Measurements from ENCODE around the gene MYBPC2.
"Not testable (repeated sequence)": the region's sequence is repeated elsewhere in the genome, so short reads cannot be mapped to it uniquely, and the experiment has no call there.

MYBPC2 gene

DNA sequence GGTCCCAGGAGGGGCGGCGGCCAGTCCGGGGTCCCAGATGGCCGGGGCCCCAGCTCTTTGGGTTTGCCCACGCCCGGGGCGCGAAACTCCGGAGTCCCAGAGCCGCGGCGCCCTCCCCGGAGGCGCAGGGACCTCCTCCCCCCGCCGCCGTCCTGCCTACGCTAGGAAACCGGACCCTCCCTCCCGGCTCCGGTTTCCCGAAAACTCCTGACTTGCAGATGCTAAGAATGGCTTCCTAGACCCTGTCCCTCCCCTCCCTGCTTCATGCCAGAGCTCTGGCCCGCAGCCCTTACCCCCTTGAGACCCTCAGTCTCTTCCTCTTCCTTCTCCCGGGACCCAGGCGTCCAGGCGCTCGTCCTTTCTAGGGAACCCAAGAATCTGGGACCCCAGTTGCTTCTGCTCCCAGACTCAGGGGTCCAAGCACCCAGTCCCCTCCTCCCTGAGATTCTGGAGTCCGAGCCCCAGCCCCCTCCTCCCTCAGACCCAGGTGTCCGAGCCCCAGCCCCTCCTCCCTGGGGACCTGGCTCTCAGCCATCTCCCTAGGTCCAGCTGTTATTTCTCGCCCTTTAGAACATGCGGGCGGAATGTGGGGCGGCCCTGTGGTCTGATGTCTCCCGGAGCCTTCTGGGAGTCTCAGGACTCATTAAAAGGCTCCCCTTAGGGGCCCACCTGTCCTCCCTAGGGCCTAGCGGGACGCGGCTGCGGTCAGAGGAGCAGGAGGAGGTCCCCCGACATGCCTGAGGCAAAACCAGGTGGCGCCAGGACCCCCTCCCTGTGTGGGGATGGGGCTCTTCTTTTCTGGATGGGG is at the start of gene MYBPC2:
MYBPC2 (plus strand) TSS at position 672 of the 808 bp plus-strand sequence; CDS start at position 734, 62 bp downstream.
- peak within 1 kb of the TSS; percentile 75 for H3K4me3 ChIP-seq (ENCODE audit: low read length)
- H3K36me3 ChIP-seq (ENCODE audit: control insufficient read depth, insufficient read depth, low read length) = no peaks in the 10 kb centered on the region
- peaks cover 7% of the 10 kb centered on the region for H3K27me3 ChIP-seq (ENCODE audit: control insufficient read depth, insufficient read depth, low read length)
- no peak within 1 kb of the TSS for H3K27ac ChIP-seq (ENCODE audit: low read depth, low read length)
- H3K9ac ChIP-seq (ENCODE audit: low read length) = no peak within 1 kb of the TSS
- H3K4me1 ChIP-seq (ENCODE audit: control insufficient read depth, insufficient read depth, low read length) = no peaks in the 10 kb centered on the region

DNA sequence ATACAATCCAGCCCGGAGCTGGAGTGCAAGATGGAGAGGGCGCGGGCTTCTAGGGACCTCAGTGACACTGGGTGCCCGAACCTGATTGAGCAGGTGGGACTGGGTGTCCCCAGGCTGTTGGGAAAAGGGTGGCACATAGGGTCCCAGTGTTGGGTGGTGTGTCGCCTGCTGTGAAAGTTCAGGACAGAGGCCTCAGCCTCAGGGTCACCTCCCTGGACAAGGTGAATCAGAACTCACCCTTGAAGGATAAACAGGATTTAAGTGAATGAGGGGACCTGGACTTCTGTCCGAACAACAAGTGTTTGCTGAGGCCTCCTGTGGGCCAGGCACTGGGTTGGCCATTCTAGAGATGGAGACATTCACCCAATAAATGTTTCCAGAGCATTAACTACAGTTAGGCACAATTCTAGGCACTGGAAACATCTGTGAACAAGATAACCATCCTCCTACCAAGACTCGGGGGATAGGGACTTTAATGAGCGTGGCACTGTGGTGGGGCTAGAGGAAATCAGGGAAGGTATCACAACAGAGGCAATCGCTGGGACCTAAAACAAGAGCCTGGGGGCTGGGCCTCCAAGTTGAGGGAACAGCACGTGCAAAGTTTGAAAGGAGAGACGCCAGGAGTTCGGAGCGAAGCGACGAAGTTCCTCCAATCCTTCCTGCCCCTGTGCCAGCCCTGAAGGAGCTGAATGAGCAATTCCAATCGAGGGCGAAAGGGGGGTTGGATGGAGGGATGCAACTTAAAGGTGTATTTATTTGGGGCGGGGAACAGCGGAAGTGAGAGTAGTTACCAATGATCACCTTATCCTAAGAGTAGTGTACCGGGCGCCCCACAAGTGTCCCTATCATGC is 49.5 kb upstream of the MYBPC2 start:
- Histone ChIP-seq H3K9ac (ENCODE audit: low read length) (no peak overlapping the region), H3K4me1 (ENCODE audit: control insufficient read depth, insufficient read depth, low read length) (peaks cover 6% of the 10 kb centered on the region), H3K4me3 (ENCODE audit: low read length) (peak overlapping the region; percentile 71), H3K36me3 (ENCODE audit: control insufficient read depth, insufficient read depth, low read length) (peaks cover 32% of the 10 kb centered on the region), H3K27me3 (ENCODE audit: control insufficient read depth, insufficient read depth, low read length) (no peaks in the 10 kb centered on the region), H3K27ac (ENCODE audit: low read depth, low read length) (peak overlapping the region; percentile 88)

DNA sequence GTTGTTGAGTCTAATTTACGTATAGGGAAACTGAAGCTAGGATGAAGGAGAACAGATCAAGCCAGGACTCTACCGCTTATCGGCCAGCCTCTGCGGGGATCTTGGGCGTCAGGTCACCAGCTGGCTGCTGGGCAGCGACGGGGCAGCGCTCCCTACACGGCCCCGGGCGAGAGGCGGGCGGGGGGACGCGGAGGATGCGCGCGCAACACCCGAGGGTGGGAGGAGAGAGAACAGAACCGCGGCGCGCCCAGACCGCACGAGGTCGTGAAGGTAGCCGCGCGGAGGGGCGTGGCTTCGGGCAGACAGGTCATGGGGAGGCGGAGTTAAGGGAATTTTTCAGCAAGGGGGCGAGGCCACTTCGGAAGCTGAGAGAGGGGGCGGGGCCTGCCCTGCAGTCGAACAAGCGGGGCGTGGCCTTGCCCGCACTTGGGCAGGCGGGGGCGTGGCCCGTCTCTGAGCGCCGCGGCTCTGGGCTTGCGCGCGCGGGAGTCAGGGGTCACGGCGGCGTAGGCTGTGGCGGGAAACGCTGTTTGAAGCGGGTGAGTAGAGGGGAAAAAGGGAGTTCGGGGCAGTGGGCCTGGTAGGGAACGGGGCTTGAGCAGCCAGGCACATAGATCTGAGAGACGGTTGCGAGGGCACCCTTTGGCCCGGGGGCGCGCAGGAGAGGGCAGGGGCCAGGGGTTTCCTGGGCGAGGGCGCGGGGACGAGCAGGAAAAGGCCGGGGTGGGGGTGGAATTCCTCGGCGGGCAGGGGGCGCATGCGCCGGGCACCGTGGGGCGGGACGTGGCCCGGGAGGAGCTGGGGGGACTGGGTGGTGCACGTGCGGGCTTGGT is 48.6 kb upstream of the MYBPC2 start, which contains the start of gene POLD1:
POLD1 (plus strand) TSS at position 496 of the 833 bp plus-strand sequence. CDS start 14,505 bp downstream, outside the sequence.
- Histone ChIP-seq H3K27ac (ENCODE audit: low read depth, low read length) (peak within 1 kb of the TSS; percentile 88), H3K36me3 (ENCODE audit: control insufficient read depth, insufficient read depth, low read length) (peaks cover 24% of the 10 kb centered on the region), H3K9ac (ENCODE audit: low read length) (peak within 1 kb of the TSS; percentile 35), H3K27me3 (ENCODE audit: control insufficient read depth, insufficient read depth, low read length) (no peaks in the 10 kb centered on the region), H3K4me1 (ENCODE audit: control insufficient read depth, insufficient read depth, low read length) (peaks cover 6% of the 10 kb centered on the region), H3K4me3 (ENCODE audit: low read length) (peak within 1 kb of the TSS; percentile 71)

DNA sequence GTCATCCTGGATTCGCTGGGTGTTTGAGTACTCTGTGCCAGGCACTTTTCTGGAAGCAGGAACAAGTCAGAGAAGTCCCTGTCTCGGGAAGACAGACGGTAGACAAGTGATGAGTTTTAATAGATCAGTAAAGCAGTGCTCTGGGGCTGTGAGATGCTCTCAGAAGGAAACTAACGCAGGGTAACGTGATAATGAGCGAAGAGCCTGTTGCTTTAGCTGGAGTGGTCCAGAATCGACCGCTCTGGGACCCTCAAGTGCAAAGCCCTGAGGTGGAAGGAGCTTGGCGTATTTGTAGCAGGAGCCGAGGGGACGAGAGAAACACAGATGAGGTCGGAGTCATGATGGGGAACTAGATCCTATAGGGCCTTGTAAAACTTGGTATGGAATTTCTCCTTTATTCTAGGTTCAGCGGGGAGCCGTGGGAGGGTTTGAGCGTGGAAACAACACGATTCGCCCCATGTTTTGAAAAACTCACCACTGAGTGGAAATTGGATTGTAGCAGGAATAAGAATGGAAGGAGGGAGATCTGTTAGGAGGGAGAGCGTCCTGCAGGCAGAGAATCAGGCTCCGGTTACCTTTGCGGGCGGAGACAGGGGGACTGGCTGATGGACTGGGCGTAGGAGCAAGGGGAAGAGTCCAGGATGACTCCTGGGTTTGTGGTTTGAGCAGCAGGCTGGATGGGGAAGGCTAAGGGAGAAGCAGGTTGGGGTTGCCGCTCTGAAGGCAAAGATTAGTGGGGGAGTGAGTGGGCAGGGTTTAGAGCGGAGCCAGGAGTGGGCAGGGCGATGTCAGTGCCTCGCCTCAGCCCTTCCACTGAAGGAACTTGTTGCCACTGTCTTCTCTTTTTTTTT is 47.8 kb upstream of the MYBPC2 start:
- H3K4me3 ChIP-seq (ENCODE audit: low read length) = peak overlapping the region; percentile 71
- H3K27me3 ChIP-seq (ENCODE audit: control insufficient read depth, insufficient read depth, low read length) = no peaks in the 10 kb centered on the region
- H3K36me3 ChIP-seq (ENCODE audit: control insufficient read depth, insufficient read depth, low read length) = peaks cover 15% of the 10 kb centered on the region
- peak overlapping the region; percentile 88 for H3K27ac ChIP-seq (ENCODE audit: low read depth, low read length)
- peaks cover 6% of the 10 kb centered on the region for H3K4me1 ChIP-seq (ENCODE audit: control insufficient read depth, insufficient read depth, low read length)
- H3K9ac ChIP-seq (ENCODE audit: low read length) = peak overlapping the region; percentile 35

DNA sequence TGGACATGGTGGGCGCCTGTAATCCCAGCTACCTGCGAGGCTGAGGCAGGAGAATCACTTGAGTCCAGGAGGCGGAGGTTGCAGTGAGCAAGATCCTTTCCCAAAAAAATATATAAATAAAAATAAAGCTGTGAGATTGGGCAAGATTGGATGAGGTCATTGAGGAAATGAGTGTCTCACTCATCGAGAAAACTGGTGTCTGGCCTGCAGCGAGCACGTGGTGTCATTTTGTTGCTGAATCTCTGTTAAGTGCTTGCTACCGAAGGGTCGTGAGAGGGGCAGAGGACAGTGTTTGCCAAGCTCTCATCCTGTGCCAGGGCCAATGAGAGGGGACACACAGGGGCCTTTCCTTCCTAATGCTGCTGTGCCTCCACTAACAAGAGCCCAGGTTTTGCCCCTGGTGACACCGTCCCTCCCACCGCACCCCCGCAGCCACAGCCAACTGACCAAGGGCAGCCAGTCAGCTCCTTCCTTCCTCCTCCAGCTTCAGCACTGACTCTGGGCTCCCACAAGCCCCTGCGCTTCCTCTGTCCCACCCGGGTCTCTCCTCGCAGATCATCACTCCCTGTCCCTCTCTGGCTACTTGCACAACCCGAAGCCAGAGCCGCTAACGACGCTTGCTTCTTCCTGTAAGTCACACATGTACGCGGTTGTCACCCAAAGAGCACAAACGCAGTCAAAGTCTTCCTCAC is 45.4 kb upstream of the MYBPC2 start:
- peak overlapping the region; percentile 8 for H3K4me3 ChIP-seq (ENCODE audit: low read length)
- H3K36me3 ChIP-seq (ENCODE audit: control insufficient read depth, insufficient read depth, low read length) = peaks cover 3% of the 10 kb centered on the region
- peaks cover 6% of the 10 kb centered on the region for H3K4me1 ChIP-seq (ENCODE audit: control insufficient read depth, insufficient read depth, low read length)
- H3K27ac ChIP-seq (ENCODE audit: low read depth, low read length) = no peak overlapping the region
- H3K9ac ChIP-seq (ENCODE audit: low read length) = no peak overlapping the region
- H3K27me3 ChIP-seq (ENCODE audit: control insufficient read depth, insufficient read depth, low read length) = no peaks in the 10 kb centered on the region

DNA sequence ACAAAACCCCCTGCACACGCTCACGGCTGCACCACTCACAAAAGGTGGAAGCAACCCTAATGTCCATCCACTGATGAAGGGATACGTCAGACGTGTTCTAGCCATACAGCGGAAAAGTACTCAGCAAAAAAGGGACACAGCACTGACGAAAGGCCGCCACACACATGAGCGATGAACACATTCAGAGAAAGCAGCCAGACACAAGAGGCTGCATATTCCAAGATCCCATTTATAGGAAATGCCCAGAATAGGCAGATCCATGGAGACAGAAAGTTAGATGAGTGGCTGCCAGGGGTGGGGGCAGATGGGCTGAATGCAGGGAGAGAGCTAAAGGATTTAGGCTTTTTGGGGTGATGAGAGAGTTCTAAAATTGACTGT is 44.8 kb upstream of the MYBPC2 start:
- Histone ChIP-seq H3K27me3 (ENCODE audit: control insufficient read depth, insufficient read depth, low read length) (no peaks in the 10 kb centered on the region), H3K4me1 (ENCODE audit: control insufficient read depth, insufficient read depth, low read length) (peaks cover 6% of the 10 kb centered on the region), H3K4me3 (ENCODE audit: low read length) (peak overlapping the region; percentile 8), H3K36me3 (ENCODE audit: control insufficient read depth, insufficient read depth, low read length) (no peaks in the 10 kb centered on the region), H3K27ac (ENCODE audit: low read depth, low read length) (no peak overlapping the region), H3K9ac (ENCODE audit: low read length) (no peak overlapping the region)

DNA sequence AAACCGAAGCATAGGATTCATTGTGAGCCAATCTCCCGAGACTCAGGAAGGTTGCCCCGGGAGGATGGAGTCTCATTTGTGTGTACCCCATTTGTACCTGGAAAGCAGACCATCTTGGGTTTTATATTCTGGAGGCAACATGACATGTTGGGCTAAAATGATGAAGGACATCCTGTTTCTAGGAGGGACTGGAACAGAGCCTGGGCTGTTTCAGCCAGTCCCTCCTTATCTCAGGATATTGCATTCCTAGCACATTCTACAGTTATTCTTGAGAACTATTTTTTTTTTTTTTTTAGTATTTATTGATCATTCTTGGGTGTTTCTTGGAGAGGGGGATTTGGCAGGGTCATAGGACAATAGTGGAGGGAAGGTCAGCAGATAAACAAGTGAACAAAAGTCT is 42.4 kb upstream of the MYBPC2 start:
- H3K4me1 ChIP-seq (ENCODE audit: control insufficient read depth, insufficient read depth, low read length); H3K27ac ChIP-seq (ENCODE audit: low read depth, low read length); H3K27me3 ChIP-seq (ENCODE audit: control insufficient read depth, insufficient read depth, low read length); H3K36me3 ChIP-seq (ENCODE audit: control insufficient read depth, insufficient read depth, low read length); H3K9ac ChIP-seq (ENCODE audit: low read length); H3K4me3 ChIP-seq (ENCODE audit: low read length): not testable (repeated sequence)

DNA sequence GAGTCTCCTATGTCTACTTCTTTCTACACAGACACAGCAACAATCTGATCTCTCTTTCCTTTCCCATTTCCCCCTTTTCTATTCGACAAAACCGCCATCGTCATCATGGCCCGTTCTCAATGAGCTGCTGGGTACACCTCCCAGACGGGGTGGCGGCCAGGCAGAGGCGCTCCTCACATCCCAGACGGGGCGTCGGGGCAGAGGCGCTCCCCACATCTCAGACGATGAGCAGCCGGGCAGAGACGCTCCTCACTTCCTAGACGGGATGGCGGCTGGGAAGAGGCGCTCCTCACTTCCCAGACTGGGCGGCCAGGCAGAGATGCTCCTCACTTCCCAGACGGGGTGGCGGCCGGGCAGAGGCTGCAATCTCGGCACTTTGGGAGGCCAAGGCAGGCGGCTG is 41.7 kb upstream of the MYBPC2 start:
- not testable (repeated sequence) for H3K9ac ChIP-seq (ENCODE audit: low read length); H3K4me1 ChIP-seq (ENCODE audit: control insufficient read depth, insufficient read depth, low read length); H3K36me3 ChIP-seq (ENCODE audit: control insufficient read depth, insufficient read depth, low read length); H3K27ac ChIP-seq (ENCODE audit: low read depth, low read length); H3K27me3 ChIP-seq (ENCODE audit: control insufficient read depth, insufficient read depth, low read length); H3K4me3 ChIP-seq (ENCODE audit: low read length)

DNA sequence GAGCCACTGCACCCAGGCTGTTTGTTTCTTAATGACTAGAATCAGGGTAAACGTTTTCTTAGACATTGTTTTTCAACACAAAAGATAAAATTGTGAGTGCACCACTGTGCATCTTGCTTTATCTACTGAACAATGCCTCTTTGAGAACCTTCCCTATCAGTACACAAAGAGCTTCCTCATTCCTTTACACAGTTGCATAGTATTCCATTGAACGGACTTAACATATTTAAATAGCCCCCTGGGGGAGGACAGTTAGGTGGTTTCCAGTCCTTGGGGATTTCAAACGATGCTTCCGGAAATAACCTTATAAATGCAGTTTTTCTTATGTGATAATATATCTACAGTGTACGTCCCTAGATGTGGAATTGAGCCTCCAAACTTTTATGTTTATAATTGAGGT is 39.9 kb upstream of the MYBPC2 start:
- no peaks in the 10 kb centered on the region for H3K36me3 ChIP-seq (ENCODE audit: control insufficient read depth, insufficient read depth, low read length)
- H3K27ac ChIP-seq (ENCODE audit: low read depth, low read length) = no peak overlapping the region
- no peaks in the 10 kb centered on the region for H3K27me3 ChIP-seq (ENCODE audit: control insufficient read depth, insufficient read depth, low read length)
- no peaks in the 10 kb centered on the region for H3K4me1 ChIP-seq (ENCODE audit: control insufficient read depth, insufficient read depth, low read length)
- no peak overlapping the region for H3K9ac ChIP-seq (ENCODE audit: low read length)
- no peak overlapping the region for H3K4me3 ChIP-seq (ENCODE audit: low read length)

DNA sequence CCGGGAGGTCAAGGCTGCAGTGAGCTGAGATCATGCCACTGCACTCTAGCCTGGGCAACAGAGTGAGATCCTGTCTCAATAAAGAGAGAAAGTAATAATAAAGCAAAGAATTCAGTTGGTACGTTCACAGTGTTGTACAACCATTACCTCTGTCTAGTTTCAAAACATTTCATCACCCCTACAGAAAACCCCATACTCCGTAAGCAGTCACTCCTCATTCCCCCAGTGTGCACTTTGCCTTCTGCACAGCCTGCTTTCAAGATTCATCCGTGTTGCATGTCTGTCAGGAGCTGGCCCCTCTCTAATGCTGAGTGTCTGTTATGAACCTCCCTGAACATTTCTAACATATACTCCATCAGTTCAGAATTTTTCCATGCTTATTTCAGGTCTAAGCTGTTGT is 39.1 kb upstream of the MYBPC2 start:
- Histone ChIP-seq H3K4me3 (ENCODE audit: low read length) (no peak overlapping the region), H3K27me3 (ENCODE audit: control insufficient read depth, insufficient read depth, low read length) (no peaks in the 10 kb centered on the region), H3K36me3 (ENCODE audit: control insufficient read depth, insufficient read depth, low read length) (no peaks in the 10 kb centered on the region), H3K9ac (ENCODE audit: low read length) (no peak overlapping the region), H3K4me1 (ENCODE audit: control insufficient read depth, insufficient read depth, low read length) (no peaks in the 10 kb centered on the region), H3K27ac (ENCODE audit: low read depth, low read length) (no peak overlapping the region)

DNA sequence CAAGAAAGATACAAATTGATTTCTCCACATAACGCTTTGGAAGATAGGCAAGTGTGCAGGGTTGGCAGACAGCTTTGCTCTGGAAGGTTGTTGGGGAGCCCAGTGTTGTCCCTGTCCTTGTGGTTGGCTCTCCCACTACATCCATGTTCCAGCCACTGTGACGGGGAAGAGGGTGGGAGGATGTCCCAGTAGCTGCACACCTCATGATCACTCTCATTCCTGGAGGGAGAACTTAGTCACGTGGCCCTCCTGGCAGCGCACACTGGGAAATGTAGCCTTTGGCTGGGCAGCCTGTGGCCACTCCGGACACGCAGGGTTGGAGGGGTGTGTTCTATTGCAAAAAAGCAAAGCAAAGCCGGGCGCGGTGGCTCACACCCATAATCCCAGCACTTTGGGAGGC is 38.7 kb upstream of the MYBPC2 start:
- Histone ChIP-seq H3K4me3 (ENCODE audit: low read length) (no peak overlapping the region), H3K36me3 (ENCODE audit: control insufficient read depth, insufficient read depth, low read length) (no peaks in the 10 kb centered on the region), H3K27ac (ENCODE audit: low read depth, low read length) (no peak overlapping the region)

More for the DNA sequence above, 38.7 kb upstream of the MYBPC2 start:
- no peaks in the 10 kb centered on the region for H3K27me3 ChIP-seq (ENCODE audit: control insufficient read depth, insufficient read depth, low read length)
- no peaks in the 10 kb centered on the region for H3K4me1 ChIP-seq (ENCODE audit: control insufficient read depth, insufficient read depth, low read length)
- no peak overlapping the region for H3K9ac ChIP-seq (ENCODE audit: low read length)

Data from rectal smooth muscle tissue (tissue), 1 donor.